Natural killer cell (primary cell): ENCODE results near the gene HOXD11. TPM values are rescaled to one million over a fixed set of nuclear protein-coding genes. Genes with fewer than 3 reads are reported as not detected.

Source experiments
- ATAC-seq, 3 donors: fragments of 150-1000 bp in 2 of 3; fragments of 200-7000 bp in 1 of 3; cut with Tn5 transposase; 1 replicate in 1 of 3; 2 replicates in 2 of 3; pipeline ENCODE4 v1.10.0; 2021; ENCODE audit warnings: mild to moderate bottlenecking in 2 of 3, moderate library complexity in 2 of 3
- DNase-seq, 2 donors: peaks; one replicate each; pipeline versions ENCODE4 v3.0.0 to v3.0.0-alpha.2; 2013 to 2021; ENCODE audit warnings: mixed read lengths in 1 of 2
- H3K27ac ChIP-seq: one replicate; pipeline ENCODE4 v1.5.1; 2013; ENCODE audit warnings: mild to moderate bottlenecking, low read length
- H3K27me3 ChIP-seq: one replicate; pipeline ENCODE4 v1.6.1; 2013; ENCODE audit warnings: low read length; ENCODE audit not compliant: control insufficient read depth, insufficient read depth
- H3K36me3 ChIP-seq: one replicate; pipeline ENCODE4 v1.6.1; 2013; ENCODE audit warnings: low read length; ENCODE audit not compliant: control insufficient read depth, insufficient read depth
- H3K4me1 ChIP-seq: one replicate; pipeline ENCODE4 v1.6.1; 2013; ENCODE audit warnings: low read length; ENCODE audit not compliant: control insufficient read depth, insufficient read depth
- H3K4me3 ChIP-seq: one replicate; pipeline ENCODE4 v1.5.1; 2013; ENCODE audit warnings: low read length
- H3K9me3 ChIP-seq: one replicate; pipeline ENCODE4 v1.6.1; 2013; ENCODE audit warnings: low read length; ENCODE audit not compliant: control insufficient read depth, insufficient read depth
- H3K27ac Mint-ChIP-seq, 2 donors: one replicate each; pipeline ENCODE4 v1.8.0; 2022; ENCODE audit warnings: mild to moderate bottlenecking in 2 of 2, mixed read lengths in 2 of 2, moderate library complexity in 1 of 2
- H3K27me3 Mint-ChIP-seq, 2 donors: one replicate each; pipeline ENCODE4 v1.8.0; 2022; ENCODE audit warnings: low read depth in 2 of 2, mixed read lengths in 2 of 2
- H3K36me3 Mint-ChIP-seq: one replicate; pipeline ENCODE4 v1.8.0; 2022; ENCODE audit warnings: mixed read lengths
- H3K4me1 Mint-ChIP-seq, 2 donors: one replicate each; pipeline ENCODE4 v1.8.0; 2022; ENCODE audit warnings: mixed read lengths in 2 of 2
- H3K4me3 Mint-ChIP-seq: one replicate; pipeline ENCODE4 v1.8.0; 2022; ENCODE audit warnings: mild to moderate bottlenecking, moderate library complexity, mixed read lengths
- H3K9me3 Mint-ChIP-seq, 2 donors: one replicate each; pipeline ENCODE4 v1.8.0; 2022; ENCODE audit warnings: mixed read lengths in 2 of 2
- WGBS: methylation state at CpG from one replicate; pipeline ENCODE4 v1.1.7; 2013; ENCODE audit warnings: missing lambda C conversion rate; ENCODE audit not compliant: insufficient coverage; 5-methylcytosine and 5-hydroxymethylcytosine counted together
- intact Hi-C: fragments of 100-400 bp; cut with micrococcal nuclease; formaldehyde crosslinking; loops from one replicate; pipeline ENCODE4 v1.14.2; 2022
- total RNA-seq, 4 donors: library from RNA; stranded (reverse); fragments of 120-200 nt in 1 of 4; gene quantifications; one replicate each; pipeline versions ENCODE4 v1.2.3 to v1.2.4, GENCODE V29; 2013 to 2022
- TF ChIP-seq, protein P1 (sequence below): fragments of 200-600 bp; IDR thresholded peaks from one replicate; pipeline ENCODE4 v1.8.0; 2022; ENCODE audit warnings: antibody characterized with exemption

Gene HOXD11
- total RNA-seq, 3 donors from 2014 or later (not counting 1 experiment from before 2014, with no cell fraction given): not detected

- TF ChIP-seq, protein P1, sequence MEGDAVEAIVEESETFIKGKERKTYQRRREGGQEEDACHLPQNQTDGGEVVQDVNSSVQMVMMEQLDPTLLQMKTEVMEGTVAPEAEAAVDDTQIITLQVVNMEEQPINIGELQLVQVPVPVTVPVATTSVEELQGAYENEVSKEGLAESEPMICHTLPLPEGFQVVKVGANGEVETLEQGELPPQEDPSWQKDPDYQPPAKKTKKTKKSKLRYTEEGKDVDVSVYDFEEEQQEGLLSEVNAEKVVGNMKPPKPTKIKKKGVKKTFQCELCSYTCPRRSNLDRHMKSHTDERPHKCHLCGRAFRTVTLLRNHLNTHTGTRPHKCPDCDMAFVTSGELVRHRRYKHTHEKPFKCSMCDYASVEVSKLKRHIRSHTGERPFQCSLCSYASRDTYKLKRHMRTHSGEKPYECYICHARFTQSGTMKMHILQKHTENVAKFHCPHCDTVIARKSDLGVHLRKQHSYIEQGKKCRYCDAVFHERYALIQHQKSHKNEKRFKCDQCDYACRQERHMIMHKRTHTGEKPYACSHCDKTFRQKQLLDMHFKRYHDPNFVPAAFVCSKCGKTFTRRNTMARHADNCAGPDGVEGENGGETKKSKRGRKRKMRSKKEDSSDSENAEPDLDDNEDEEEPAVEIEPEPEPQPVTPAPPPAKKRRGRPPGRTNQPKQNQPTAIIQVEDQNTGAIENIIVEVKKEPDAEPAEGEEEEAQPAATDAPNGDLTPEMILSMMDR: no peak
- Mint-ChIP-seq H3K9me3 (no peaks in the 10 kb centered on the region), H3K36me3 (peaks cover 8% of the 10 kb centered on the region), H3K4me1 (peaks cover 0 to 26% of the 10 kb centered on the region in 2 donors), H3K27me3 (peaks cover 76 to 80% of the 10 kb centered on the region in 2 donors), H3K4me3 (peak overlapping the region; percentile 3), H3K27ac (no peak overlapping the region)
- Histone ChIP-seq H3K9me3 (peaks cover 3% of the 10 kb centered on the region), H3K27ac (no peak overlapping the region), H3K36me3 (no peaks in the 10 kb centered on the region), H3K4me1 (peaks cover 3% of the 10 kb centered on the region), H3K4me3 (no peak overlapping the region), H3K27me3 (peaks cover 75% of the 10 kb centered on the region)
- intact Hi-C loops: no loop called here
- DNase-seq: no peak
- ATAC-seq: no peak
- WGBS: 8% methylated on average over 23 of the region's 26 CpGs
Observed at GRCh38 chr2:176109192-176109901, 2.3 kb downstream of the HOXD11 start.

DNA sequence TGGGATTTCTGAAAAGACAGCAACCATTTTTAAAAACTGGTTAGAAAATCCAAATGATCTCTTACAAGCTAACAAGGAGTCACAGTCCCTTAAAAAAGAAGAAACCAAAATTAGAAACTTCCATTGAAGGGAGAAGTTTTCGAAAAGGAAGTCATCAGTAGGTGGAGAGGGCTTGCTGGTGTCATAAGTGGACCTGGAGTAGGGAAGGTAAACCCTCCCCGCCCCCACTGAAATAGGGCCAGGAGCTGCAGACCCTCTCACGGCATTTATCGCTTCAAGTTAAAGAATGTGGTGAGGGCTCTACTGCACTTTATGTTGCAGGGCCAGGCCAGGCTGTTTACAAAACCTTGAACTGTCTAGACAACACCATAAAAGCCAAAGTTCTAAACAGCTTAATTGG is 2.9 kb downstream of the HOXD11 start:
- Mint-ChIP-seq H3K4me3 (no peak overlapping the region), H3K27ac (no peak overlapping the region), H3K36me3 (peaks cover 8% of the 10 kb centered on the region), H3K9me3 (no peaks in the 10 kb centered on the region), H3K4me1 (peaks cover 0 to 21% of the 10 kb centered on the region in 2 donors), H3K27me3 (peaks cover 71 to 78% of the 10 kb centered on the region in 2 donors)
- Histone ChIP-seq H3K9me3 (peaks cover 3% of the 10 kb centered on the region), H3K4me3 (no peak overlapping the region), H3K27ac (no peak overlapping the region), H3K27me3 (peaks cover 75% of the 10 kb centered on the region), H3K4me1 (peaks cover 3% of the 10 kb centered on the region), H3K36me3 (no peaks in the 10 kb centered on the region)
- TF ChIP-seq, protein P1: no peak
- no peak for DNase-seq
- 18% methylated on average over 4 of the region's 4 CpGs for WGBS
- ATAC-seq: no peak
- intact Hi-C loops: loop anchor here (5.0 kb wide), 1 partner anchor 33 kb away; no protein-coding TSS in a partner anchor

DNA sequence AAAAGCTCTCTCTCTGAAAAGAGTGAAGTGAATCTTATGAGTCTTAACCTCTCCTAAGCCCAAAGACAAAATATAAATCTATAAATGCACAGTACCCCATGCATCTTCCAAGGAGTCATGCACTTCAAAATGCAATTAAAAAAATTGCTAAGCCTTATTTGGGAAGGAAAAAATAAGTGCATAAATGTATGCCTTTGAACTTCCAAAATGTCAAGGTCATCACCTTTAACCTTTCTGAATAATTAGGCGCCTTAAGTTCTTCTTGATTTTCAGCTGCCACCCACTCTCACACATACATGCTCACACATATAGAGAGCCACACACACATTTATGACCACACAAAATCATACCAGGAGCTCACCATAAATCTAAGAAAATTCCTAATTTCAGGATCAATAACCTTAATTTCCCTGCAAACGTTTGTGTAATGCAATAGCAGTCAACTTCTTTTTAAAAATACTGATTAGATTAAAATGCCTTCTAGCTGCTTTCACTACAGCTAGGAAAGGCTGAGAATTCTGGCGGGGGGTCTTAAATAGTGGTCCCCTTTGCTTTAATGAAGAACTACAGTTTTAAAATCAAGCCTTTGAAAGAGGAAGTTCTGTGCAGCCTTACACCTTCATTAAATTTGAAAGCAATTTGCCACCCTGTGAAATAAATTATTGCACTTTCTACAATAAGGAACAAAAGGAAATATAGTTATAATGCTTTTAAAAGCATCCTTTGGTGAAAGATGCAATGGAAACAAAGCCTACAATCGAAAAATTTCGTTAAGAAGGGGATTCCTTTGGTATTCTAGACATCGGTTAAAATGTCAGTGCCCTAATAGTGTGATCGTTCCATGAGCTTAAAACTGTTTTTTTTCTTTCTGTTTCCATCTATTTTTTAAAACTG is 3.6 kb downstream of the HOXD11 start:
- no peak overlapping the region for H3K4me3 ChIP-seq
- H3K9me3 Mint-ChIP-seq: no peaks in the 10 kb centered on the region
- peaks cover 3% of the 10 kb centered on the region for H3K4me1 ChIP-seq
- TF ChIP-seq, protein P1: no peak
- DNase-seq (no peak), ATAC-seq (no peak)
- H3K4me3 Mint-ChIP-seq: peak overlapping the region; percentile 9
- H3K36me3 ChIP-seq: no peaks in the 10 kb centered on the region
- H3K9me3 ChIP-seq: peaks cover 3% of the 10 kb centered on the region
- H3K27ac Mint-ChIP-seq: no peak overlapping the region
- 23% methylated on average over 7 of the region's 7 CpGs for whole genome bisulfite sequencing
- intact Hi-C loops: loop anchor here (5.0 kb wide), 1 partner anchor 33 kb away; no protein-coding TSS in a partner anchor
- peaks cover 68 to 71% of the 10 kb centered on the region in 2 donors for H3K27me3 Mint-ChIP-seq
- H3K4me1 Mint-ChIP-seq: peaks cover 0 to 14% of the 10 kb centered on the region in 2 donors
- peaks cover 8% of the 10 kb centered on the region for H3K36me3 Mint-ChIP-seq
- no peak overlapping the region for H3K27ac ChIP-seq
- H3K27me3 ChIP-seq: peaks cover 75% of the 10 kb centered on the region
